Measurements from ENCODE around the gene MFAP4.

The MFAP4 gene

DNA sequence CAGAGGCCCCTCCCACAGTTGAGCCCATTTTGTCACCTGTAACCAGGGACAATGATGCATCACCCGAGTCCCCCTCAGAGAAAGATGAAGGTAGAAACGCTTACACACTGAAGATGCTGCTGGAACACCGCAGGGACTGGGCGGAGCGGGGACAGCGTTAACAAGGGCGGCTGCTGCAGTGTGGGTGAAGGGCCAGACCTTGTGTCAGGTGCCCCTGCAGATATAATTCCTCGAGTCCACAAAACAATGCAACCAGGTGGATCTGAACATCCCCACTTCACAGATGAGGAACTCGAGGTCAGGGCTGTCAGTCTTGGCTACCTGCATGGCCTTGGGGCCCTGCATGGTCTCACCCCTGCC, 15.0 kb downstream of the MFAP4 start:
- in situ Hi-C loops (cut with HindIII; ENCODE audit: low sequenced_read_pairs), result no loop called here

DNA sequence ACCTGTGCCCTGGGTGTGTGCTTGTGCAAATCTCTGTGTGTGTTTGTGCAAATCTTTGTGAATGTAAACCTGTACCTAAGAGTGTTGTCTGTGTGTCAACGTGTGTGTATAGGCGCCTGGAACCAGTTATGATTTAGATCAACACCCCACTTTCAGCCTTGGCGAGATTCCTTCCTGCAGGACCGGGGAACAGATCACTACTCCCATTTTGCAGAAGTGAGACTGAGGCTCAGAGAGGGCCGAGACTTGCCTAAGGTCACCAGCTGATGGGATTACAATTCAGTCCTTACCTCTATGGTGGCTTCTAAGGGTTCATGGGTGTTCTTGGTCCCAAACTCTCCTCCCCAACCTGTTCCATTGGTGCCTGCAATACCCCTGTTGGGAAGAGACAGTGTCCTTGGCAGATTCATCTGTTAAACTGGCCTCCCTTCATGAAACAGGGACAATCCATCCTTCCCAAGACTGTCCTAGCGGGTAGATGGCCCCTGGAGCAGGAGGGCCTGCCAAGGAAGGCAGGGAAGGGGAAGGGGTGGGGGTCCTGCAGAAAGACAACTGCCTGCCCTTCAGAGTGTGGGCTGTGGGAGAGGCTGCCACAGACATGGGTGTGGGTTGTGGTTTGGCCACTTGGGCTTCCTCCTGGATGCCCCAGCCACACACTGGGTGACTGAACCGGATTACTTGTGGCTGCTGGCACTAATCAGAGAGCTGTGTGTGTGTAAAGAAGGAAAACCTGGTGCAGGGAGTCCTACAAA, 15.6 kb downstream of the MFAP4 start:
- in situ Hi-C loops (cut with HindIII; ENCODE audit: low sequenced_read_pairs), result no loop called here

DNA sequence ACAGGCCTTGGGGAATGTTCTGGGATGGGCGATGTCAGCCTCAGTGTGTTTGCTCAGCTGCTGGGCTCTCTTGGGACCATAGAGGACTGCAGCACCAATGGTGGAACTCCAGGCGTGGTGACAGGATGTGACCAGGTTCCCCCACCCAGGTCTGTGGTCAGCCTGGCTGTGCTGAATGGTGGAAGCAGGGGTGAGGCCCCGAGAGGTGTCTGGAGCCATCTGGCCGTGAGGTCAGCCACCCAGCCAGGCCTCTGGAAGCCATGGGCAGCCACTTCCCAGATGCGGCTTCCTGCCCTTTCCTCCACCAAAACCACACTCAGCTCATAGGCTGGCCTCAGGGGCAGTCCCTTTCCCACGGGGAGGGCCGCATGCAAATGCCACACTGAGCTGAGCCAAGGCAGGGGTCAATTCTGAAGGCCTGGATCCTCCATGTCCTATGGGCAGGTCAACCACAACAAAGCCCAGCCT, 16.5 kb downstream of the MFAP4 start:
- in situ Hi-C loops (cut with HindIII; ENCODE audit: low sequenced_read_pairs), result no loop called here

DNA sequence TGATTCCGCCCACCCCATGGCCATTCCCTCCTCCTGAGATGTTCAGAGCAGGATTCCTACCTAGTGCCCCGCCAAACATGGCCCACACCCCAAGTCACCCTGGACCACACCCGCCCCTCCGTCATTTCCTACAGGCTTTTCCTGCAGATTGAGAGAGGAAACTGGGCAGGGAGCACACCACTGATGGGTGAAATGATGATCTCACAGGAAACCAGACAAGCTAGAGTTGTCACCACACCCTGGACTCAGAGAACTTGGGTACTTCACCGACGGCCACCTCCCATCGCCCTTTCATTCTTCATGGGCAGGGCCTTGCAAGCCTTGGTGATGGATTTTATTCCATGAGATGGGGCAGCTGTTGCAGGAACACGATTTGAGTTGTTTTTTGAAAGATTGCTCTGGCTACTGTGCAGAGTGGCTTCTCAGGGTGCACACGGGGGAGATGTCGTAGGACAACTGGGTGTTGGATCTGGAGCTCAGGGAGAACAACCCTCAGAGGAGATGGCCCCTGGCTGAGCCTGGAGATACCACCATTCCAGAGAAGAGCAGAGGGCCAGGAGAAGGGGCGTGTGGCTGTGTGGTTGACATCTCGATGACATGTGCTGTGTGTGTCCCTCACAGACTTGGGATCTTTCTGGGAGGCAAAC, 17.0 kb downstream of the MFAP4 start:
- in situ Hi-C loops (cut with HindIII; ENCODE audit: low sequenced_read_pairs), result loop anchor here (10.0 kb wide), 1 partner anchor 395 kb away; no protein-coding TSS in a partner anchor

DNA sequence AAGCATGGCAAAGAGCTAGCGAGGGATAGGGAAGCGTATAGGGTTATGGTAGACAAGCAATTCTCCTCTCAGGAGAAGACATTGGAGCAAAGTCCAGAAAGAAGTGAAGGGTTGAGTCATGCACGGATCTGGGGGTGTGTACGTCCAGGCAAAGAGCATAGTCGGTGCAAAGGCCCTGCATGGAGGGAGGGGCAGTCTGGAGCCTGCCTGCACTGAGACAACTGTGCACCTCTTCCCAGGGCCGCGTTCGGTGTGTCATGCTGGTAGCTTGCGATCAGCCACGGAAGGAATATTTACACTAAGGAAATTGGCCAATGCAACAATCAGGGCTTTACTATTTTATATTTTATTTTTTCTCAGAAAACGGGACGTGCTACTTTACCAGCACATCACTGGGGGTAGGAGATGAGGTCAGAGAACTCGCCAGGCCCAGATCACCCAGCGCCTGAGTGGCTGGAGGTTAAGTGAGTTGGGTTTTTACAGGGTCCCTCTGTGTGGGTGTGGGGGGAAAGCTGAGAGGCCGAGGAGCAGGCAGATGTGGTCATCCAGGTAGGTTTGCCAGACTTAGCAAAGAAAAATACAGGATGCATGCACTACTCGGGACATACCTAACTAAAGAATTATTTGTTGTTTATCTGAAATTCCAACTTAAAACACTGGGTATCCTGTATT, 17.7 kb downstream of the MFAP4 start:
- in situ Hi-C loops (cut with HindIII; ENCODE audit: low sequenced_read_pairs), result loop anchor here (10.0 kb wide), 1 partner anchor 396 kb away; no protein-coding TSS in a partner anchor

DNA sequence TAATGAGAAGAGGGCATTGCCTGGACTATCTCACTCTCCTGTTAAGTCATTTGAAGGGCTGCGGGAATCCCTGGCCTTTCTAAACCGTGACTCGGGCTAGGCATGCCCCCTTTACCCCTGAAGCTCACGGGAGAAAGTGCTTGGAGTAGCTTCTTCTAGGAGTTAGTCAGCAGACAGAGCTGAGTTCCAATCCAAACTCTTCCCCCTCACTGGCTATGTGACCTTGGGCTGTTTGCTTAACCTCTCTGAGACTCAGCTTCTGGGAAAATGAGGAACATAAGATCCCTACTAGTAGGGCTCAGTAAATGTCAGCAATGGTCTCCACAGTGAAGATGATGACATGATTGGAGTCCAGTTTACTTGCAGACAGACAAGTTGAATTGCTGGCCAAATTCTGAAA, 18.8 kb downstream of the MFAP4 start:
- in situ Hi-C loops (cut with HindIII; ENCODE audit: low sequenced_read_pairs), result loop anchor here (10.0 kb wide), 1 partner anchor 397 kb away; no protein-coding TSS in a partner anchor

DNA sequence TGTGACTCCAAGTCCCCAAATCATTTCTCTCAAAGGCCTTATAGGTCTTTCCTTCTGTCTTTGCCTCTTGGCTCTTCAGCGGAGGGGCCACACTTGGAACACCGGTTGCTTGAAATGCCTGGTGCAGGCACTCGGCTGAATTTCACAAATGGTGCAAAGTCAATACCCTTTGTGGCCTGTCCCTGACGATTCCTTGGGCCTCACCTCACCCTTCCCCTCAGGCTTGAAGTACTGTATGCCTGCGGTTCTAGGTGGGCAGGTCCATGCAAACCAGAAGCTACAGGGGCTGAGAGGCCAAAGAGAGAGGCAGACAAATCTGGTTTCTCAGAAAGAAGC, 20.4 kb downstream of the MFAP4 start:
- in situ Hi-C loops (cut with HindIII; ENCODE audit: low sequenced_read_pairs), result loop anchor here (10.0 kb wide), 1 partner anchor 398 kb away; no protein-coding TSS in a partner anchor

DNA sequence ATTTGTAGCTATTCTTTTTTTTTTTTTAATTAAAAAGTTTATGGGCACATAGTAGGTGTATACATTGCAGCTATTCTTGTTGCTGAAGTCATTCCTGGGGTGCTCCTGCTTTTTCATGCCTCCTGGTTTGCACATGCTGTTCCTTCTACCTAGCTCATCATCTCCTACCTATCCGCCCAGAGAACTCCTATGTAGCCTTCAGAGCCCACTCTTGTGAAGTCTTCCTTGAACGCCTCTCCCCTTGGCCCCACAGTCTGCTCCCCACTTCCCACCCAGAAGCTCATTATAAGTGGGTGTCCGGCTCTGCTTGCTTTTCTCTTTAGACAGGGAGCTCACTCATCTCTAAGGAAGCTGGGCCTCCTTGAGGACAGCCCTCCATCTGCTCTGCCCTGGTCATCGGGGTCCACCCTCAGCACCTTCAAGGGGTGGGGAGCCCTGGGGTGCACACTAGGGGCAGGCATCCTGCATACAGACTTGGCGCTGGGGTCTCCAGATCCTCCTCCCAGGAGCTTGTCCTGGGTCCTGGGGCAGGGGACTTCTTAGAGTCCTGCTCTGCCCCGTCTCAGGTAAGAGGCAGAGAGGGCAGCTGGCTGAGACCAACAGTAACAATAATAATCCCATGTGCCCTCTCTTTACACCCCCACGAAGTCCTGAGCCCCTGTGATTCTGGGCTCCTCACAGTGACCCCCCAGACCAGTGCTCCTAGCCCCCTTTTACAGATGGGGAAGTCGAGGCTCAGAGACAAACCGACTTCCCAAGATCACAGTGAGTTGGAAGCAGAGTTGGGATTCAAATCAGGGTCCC, 21.0 kb downstream of the MFAP4 start:
- in situ Hi-C loops (cut with HindIII; ENCODE audit: low sequenced_read_pairs), result loop anchor here (10.0 kb wide), 1 partner anchor 399 kb away; no protein-coding TSS in a partner anchor

DNA sequence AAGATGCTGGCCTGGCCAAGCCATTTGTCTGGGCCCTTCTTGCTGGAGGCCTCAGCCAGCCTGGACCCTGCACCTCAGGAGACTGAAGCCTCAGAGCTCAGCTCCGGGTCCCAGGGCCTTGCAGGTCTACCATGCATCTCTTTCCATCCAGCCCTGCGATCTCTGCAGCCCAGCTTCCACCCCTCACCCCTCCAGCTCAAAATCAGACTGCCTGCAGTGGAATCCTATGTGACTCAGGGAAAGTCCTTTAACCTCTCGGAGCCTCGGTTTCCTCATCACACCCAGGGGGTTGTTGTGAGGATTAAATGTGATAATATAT, 21.5 kb downstream of the MFAP4 start:
- in situ Hi-C loops (cut with HindIII; ENCODE audit: low sequenced_read_pairs), result loop anchor here (10.0 kb wide), 1 partner anchor 399 kb away; no protein-coding TSS in a partner anchor

DNA sequence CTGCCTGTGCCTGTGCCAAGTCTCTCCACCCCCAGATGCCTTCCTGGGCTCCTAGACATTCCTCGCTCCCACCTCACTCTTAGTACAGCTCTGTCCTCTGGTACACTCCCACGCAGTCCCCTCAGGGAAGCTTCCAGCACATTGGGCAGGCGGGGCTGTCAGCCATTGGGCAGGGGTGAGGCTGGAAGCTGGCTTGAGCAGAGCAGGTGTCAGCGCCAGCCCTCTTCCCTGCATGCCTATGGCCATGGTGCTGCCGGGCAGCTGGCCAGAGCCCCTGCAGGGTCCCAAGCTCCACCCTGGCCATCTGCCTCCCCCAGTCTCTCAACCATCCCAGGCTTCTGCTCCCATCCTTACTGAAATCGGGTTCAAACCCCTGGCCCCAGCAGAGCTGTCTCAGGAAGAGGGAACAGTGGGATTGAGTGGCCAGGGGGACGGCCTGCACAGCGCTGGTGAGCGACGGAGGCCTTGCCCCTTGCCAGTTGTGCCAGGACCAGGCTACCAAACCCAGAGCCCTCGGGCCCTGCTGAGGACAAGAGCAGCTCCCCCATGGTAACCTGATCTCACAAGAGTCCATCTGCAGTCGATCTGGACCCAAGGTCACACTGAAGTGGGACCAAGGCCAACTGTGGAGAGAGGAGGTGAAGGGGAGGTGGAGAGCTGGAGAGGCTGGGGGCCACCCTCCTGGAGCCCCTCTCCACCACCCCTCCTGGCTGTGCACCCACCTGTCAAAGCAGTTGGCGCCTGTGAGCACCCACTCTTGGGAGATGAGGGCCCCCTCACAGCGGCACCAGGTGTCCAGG, 22.1 kb downstream of the MFAP4 start:
- in situ Hi-C loops (cut with HindIII; ENCODE audit: low sequenced_read_pairs), result loop anchor here (5.0 to 10.0 kb wide), 2 partner anchors 82 to 400 kb away; no protein-coding TSS in a partner anchor

DNA sequence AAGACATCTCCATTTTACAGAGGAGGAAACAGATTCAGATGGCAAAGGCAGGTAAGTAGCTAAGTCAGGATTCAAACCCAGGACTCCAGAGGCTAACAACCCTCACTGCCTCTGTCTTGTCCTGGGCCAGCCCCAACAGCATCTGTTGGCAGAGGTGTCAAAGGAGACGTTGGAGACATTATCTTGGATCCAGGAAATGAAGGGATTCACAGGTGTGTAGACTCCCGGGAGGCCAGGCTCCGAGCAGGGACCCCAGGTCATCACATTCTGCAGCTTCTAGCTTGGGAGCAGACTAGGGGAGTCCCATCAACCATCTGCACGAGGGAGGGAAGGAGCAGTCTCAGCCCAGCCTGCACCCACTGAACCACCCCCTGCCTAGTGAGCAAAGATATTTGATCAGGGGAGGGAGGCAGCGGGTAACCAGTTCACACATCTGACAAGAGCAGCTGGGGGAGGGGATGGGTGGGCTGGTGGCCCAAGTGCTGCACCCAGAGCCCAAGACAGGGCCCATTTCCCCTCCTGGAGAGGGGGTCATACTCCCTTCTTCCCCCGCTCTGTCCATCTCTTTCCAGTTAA, 23.4 kb downstream of the MFAP4 start:
- in situ Hi-C loops (cut with HindIII; ENCODE audit: low sequenced_read_pairs), result loop anchor here (5.0 to 10.0 kb wide), 2 partner anchors 84 to 401 kb away; no protein-coding TSS in a partner anchor

DNA sequence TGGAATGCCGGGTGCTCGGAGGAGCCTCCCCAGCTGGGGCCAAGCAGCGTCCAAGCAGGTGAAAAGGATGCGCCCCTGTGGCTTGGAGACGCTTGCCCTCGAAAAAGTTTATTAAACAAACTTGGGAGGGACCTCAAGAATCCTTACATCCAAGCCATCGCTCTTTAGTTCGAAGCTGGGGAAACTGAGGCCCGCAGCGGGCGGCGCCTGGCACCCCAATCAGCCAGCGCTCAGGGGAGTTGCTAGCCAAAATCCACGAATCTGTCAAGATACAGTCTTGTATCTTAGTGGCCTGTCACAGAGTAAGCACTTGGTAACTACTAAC, 23.9 kb downstream of the MFAP4 start:
- in situ Hi-C loops (cut with HindIII; ENCODE audit: low sequenced_read_pairs), result loop anchor here (5.0 to 10.0 kb wide), 2 partner anchors 84 to 402 kb away; no protein-coding TSS in a partner anchor

DNA sequence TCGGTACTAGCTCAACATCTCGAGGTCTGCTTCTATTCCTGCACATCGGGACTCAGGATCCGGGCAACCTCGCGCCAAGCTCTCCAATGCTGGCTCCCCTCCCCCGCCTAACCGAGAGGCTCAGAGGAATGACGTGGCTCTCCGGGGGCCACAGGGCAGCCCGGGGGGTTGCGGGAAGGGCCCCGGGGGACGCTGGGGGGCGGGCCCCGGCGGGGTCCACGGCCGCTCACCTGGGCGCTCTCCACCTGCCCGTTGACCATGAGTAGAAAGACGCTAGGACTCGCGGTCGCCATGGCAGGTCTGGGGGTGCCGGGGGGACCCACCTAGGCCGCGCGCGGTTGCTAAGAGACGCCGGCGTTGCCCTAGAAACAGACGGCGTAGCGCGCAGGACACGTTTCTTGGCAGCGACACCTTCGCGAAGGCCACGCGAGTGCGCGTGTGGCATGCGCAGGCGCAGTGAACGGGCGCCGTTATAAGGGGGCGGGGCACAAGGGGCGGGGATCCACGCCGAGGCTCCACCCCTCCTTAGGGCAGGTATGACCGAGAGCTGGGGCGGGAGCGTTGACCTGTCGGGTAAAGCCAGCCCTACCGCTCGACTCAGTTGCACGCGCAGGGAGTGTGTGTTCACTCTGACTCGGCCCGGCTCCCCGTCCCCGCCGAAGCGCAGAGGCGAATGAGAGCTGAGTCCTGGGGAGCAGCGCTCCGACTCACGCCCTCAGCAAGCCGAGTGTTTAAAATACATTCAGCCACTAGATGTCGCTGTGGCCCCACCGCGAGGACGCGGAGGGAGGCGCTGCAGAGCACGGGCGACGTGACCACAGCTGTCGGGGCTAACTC, 24.5 kb downstream of the MFAP4 start, which contains the start of gene B9D1:
Gene B9D1, minus strand, starts transcription at position 447 of the 837 bp plus-strand sequence. Its CDS starts 154 bp downstream, at position 293.
- in situ Hi-C loops (cut with HindIII; ENCODE audit: low sequenced_read_pairs), result loop anchor here (5.0 to 10.0 kb wide), 2 partner anchors 85 to 402 kb away; no protein-coding TSS in a partner anchor

DNA sequence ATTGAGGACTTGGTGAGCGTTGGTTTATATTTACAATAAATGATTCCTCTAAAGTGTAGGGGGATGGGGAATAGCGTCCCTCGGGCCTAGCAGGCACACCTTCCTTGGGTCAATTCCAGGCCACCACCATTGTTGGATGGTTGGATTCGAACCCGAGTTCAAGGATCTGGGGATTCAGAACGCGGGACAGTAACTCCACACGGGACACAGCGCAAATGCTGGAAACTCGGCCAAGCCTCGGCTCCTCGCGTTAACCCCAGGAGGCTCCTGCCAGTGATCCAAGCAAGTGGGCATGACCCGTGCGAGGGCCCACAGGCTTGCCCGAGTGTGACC, 25.1 kb downstream of the MFAP4 start:
- in situ Hi-C loops (cut with HindIII; ENCODE audit: low sequenced_read_pairs), result loop anchor here (5.0 to 10.0 kb wide), 2 partner anchors 85 to 403 kb away; no protein-coding TSS in a partner anchor

DNA sequence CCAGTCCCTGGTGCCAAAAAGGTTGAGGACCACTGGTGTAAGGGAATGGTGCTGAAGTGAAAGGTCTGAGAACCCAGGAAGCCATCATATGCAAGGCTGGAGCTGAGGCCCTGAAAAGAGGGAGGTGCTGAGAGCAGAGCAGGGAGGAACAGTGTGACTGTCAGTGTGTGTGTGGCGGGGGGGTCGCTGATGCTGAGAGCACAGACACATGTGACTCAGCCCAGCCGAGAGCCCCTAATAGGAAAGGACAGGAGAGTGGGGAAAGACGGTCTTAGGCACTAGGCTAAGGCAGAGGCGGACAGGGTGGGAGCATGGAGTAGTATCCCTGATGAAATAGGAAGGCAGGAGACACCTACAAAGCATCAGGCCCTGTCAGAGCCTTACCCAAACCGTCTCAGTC, 25.7 kb downstream of the MFAP4 start:
- in situ Hi-C loops (cut with HindIII; ENCODE audit: low sequenced_read_pairs), result loop anchor here (5.0 to 10.0 kb wide), 2 partner anchors 86 to 403 kb away; no protein-coding TSS in a partner anchor

DNA sequence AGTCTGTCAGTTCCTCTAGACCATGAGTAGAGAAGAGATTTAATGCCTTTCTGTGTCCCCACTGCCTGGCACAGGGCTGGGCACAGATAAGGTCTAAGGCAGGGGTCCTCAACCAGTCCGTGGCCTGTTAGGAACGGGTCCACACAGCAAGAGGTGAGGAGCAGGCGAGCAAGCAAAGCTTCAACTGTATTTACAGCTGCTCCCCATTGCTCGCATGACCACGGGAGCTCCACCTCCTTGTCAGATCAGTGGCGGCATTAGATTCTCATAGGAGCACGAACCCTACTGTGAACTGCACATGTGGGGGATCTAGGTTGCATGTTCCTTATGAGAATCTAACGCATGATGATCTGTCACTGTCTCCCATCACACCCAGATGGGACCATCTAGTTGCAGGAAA, 26.2 kb downstream of the MFAP4 start:
- in situ Hi-C loops (cut with HindIII; ENCODE audit: low sequenced_read_pairs), result loop anchor here (5.0 to 10.0 kb wide), 2 partner anchors 87 to 404 kb away; no protein-coding TSS in a partner anchor

DNA sequence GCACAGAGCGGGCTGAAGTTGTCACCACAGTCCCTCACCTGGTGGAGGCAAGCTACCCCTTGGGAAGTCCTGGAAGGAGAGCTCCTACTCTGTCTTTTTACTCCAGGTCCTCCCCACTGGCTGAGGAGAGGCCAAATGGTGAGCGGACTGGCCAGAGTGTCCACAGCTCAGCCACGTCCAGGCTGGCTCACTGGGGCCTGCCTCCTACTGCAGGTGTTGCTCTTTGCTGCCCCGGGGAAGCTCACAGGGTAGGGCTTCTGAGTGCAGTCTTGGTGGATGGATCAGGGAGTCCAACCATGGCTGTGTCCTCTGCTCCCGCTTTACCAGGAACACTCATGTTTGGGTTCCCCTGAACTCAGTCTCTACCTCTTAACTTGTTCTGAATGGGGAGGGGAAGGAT, 27.1 kb downstream of the MFAP4 start:
- in situ Hi-C loops (cut with HindIII; ENCODE audit: low sequenced_read_pairs), result loop anchor here (5.0 to 10.0 kb wide), 2 partner anchors 87 to 405 kb away; no protein-coding TSS in a partner anchor

DNA sequence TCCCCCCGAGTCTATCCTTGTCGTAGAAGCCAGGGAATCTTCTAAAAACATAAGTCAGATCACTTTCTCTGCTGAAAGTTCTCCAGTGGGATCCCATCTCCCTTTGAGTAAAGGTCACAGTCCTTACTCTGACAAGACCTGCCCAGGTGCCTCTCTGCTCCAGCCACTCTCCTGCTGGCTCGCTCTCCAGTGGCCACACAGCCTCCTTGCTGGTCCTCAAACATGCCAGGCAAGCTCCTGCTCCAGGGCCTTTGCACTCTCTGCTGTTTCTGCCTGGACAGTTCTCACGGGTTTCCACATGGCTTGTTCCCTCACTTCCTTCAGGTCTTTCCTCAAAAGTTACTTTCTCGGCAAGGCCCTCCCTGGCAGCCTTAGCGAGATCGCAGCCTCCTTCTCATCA, 27.8 kb downstream of the MFAP4 start:
- in situ Hi-C loops (cut with HindIII; ENCODE audit: low sequenced_read_pairs), result no loop called here

All from endothelial cell of hepatic sinusoid (primary cell).